Measurements from ENCODE around the gene TMEM270.

The TMEM270 gene

GRCh38 chr7:73888959-73889358 lies 28.0 kb downstream of the TMEM270 start:
- H3K9me2 ChIP-seq (ENCODE audit: low read depth, low read length), result no peaks in the 10 kb centered on the region
- no peaks in the 10 kb centered on the region for H3K9me3 ChIP-seq (ENCODE audit: low read length)
- H3K4me3 ChIP-seq (ENCODE audit: low read depth, low read length, poor library complexity, severe bottlenecking), result no peak overlapping the region
- no peak overlapping the region for H3K27ac ChIP-seq (ENCODE audit: low read depth, low read length, poor library complexity, severe bottlenecking)
- TF ChIP-seq EZH2 (IDR thresholded peaks at IDR 0.05; ENCODE audit: borderline replicate concordance, low read length), result no peak
- TF ChIP-seq, protein P1, sequence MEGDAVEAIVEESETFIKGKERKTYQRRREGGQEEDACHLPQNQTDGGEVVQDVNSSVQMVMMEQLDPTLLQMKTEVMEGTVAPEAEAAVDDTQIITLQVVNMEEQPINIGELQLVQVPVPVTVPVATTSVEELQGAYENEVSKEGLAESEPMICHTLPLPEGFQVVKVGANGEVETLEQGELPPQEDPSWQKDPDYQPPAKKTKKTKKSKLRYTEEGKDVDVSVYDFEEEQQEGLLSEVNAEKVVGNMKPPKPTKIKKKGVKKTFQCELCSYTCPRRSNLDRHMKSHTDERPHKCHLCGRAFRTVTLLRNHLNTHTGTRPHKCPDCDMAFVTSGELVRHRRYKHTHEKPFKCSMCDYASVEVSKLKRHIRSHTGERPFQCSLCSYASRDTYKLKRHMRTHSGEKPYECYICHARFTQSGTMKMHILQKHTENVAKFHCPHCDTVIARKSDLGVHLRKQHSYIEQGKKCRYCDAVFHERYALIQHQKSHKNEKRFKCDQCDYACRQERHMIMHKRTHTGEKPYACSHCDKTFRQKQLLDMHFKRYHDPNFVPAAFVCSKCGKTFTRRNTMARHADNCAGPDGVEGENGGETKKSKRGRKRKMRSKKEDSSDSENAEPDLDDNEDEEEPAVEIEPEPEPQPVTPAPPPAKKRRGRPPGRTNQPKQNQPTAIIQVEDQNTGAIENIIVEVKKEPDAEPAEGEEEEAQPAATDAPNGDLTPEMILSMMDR (IDR thresholded peaks at IDR 0.05; ENCODE audit: low read length), result no peak
- H2AFZ ChIP-seq (ENCODE audit: low read length), result no peak overlapping the region
- H3K9ac ChIP-seq (ENCODE audit: low read length), result no peak overlapping the region
- H3K4me2 ChIP-seq (ENCODE audit: low read length), result no peak overlapping the region
- no peaks in the 10 kb centered on the region for H3K4me1 ChIP-seq (ENCODE audit: insufficient read depth, low read length, severe bottlenecking)
- H3K27me3 ChIP-seq (ENCODE audit: insufficient read depth, low read length), result peaks cover 2% of the 10 kb centered on the region; the same call in 1 of the 2 replicates
- no peaks in the 10 kb centered on the region for H3K79me2 ChIP-seq (ENCODE audit: insufficient read depth, low read length)
- no peaks in the 10 kb centered on the region for H4K20me1 ChIP-seq (ENCODE audit: insufficient read depth, low read length)
- no peaks in the 10 kb centered on the region for H3K36me3 ChIP-seq (ENCODE audit: insufficient read depth, low read length)
- no peaks in the 10 kb centered on the region for H3F3A ChIP-seq (ENCODE audit: insufficient read depth, low read length)

DNA sequence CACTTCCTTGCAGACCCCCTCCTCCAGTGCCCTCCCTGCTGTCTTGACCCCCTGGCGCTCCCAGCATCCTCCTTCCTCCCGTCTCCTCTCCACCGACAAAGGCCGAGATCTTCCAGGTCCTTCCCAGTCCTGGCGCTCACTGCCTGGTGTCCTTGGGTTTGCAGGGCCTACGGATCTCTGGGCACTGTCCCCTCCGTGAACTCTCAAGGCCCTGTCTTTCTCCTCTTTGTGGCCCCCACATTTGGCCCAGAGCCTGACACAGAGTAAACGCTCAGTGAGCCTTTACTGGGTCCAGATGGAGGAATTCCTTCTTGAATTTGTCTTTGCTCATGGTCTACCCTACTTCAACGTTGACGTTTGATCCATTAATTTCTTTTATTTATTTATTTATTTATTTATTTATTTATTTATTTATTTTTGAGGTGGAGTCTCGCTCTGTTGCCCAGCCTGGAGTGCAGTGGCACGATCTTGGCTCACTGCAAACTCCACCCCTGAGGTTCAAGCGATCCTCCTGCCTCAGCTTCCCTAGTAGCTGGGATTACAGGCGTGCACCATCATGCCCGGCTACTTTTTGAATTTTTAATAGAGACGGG lies 29.7 kb downstream of the TMEM270 start:
- Histone ChIP-seq H3K36me3 (ENCODE audit: insufficient read depth, low read length) (no peaks in the 10 kb centered on the region), H4K20me1 (ENCODE audit: insufficient read depth, low read length) (no peaks in the 10 kb centered on the region), H3K4me3 (ENCODE audit: low read depth, low read length, poor library complexity, severe bottlenecking) (no peak overlapping the region), H3K9me3 (ENCODE audit: low read length) (no peaks in the 10 kb centered on the region), H3F3A (ENCODE audit: insufficient read depth, low read length) (no peaks in the 10 kb centered on the region), H3K79me2 (ENCODE audit: insufficient read depth, low read length) (no peaks in the 10 kb centered on the region), H3K4me1 (ENCODE audit: insufficient read depth, low read length, severe bottlenecking) (no peaks in the 10 kb centered on the region), H3K4me2 (ENCODE audit: low read length) (no peak overlapping the region), H2AFZ (ENCODE audit: low read length) (no peak overlapping the region), H3K27me3 (ENCODE audit: insufficient read depth, low read length) (peaks cover 7% of the 10 kb centered on the region; the same call in 1 of the 2 replicates), H3K9me2 (ENCODE audit: low read depth, low read length) (no peaks in the 10 kb centered on the region), H3K27ac (ENCODE audit: low read depth, low read length, poor library complexity, severe bottlenecking) (no peak overlapping the region), H3K9ac (ENCODE audit: low read length) (no peak overlapping the region)
- no peak for TF ChIP-seq EZH2 (IDR thresholded peaks at IDR 0.05; ENCODE audit: borderline replicate concordance, low read length)
- TF ChIP-seq, protein P1 (IDR thresholded peaks at IDR 0.05; ENCODE audit: low read length), result no peak

- Histone ChIP-seq H3K36me3 (ENCODE audit: insufficient read depth, low read length) (no peaks in the 10 kb centered on the region), H3K9ac (ENCODE audit: low read length) (no peak overlapping the region), H4K20me1 (ENCODE audit: insufficient read depth, low read length) (no peaks in the 10 kb centered on the region), H2AFZ (ENCODE audit: low read length) (no peak overlapping the region), H3K4me2 (ENCODE audit: low read length) (no peak overlapping the region), H3K9me2 (ENCODE audit: low read depth, low read length) (no peaks in the 10 kb centered on the region), H3K27me3 (ENCODE audit: insufficient read depth, low read length) (peaks cover 8% of the 10 kb centered on the region; the same call in 1 of the 2 replicates), H3K4me1 (ENCODE audit: insufficient read depth, low read length, severe bottlenecking) (no peaks in the 10 kb centered on the region), H3K27ac (ENCODE audit: low read depth, low read length, poor library complexity, severe bottlenecking) (no peak overlapping the region), H3K79me2 (ENCODE audit: insufficient read depth, low read length) (no peaks in the 10 kb centered on the region), H3K4me3 (ENCODE audit: low read depth, low read length, poor library complexity, severe bottlenecking) (no peak overlapping the region), H3K9me3 (ENCODE audit: low read length) (no peaks in the 10 kb centered on the region), H3F3A (ENCODE audit: insufficient read depth, low read length) (no peaks in the 10 kb centered on the region)
- no peak for TF ChIP-seq EZH2 (IDR thresholded peaks at IDR 0.05; ENCODE audit: borderline replicate concordance, low read length)
- TF ChIP-seq, protein P1 (IDR thresholded peaks at IDR 0.05; ENCODE audit: low read length), result no peak
Measured at GRCh38 chr7:73891178-73891885, 30.4 kb downstream of the TMEM270 start.
